ENCODE results near the gene BEST4. TPM values are rescaled to one million over a fixed set of nuclear protein-coding genes. Genes with fewer than 3 reads are reported as not detected.
A peak's percentile ranks its signal among the peaks of the same experiment; 100 is the strongest.

BEST4 gene
- total RNA-seq, 1 experiment from 2014 or later = 1.3 TPM

DNA sequence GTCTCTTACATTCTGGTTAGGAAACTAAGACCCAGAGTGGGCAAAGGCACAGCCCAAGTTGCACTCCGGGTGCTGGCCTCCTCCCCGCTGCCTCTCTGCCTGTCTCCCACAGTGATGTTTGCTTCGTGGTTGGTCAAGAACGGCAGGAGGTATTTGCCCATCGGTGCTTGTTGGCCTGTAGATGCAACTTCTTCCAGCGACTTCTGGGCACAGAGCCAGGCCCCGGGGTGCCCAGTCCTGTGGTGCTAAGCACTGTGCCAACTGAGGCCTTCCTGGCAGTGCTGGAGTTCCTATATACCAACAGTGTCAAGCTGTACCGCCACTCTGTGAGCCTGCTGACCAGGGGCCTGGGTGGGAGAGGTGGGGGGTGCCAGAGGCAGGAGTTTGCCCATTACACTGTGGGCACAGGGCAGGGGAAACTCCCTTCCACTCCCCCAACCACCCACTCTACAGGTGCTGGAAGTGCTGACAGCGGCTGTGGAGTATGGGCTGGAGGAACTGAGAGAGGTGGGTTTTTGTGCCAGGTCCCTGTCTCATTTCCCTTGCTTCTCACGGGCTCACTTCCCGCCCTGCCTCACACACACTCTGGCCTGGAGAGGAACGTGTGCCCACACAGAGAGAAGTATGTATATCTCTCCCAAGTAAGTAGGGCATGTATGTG lies 22.3 kb upstream of the BEST4 start:
- H3K4me1 ChIP-seq (replicated peaks; ENCODE audit: insufficient read depth) = peaks cover 76% of the 10 kb centered on the region
- intact Hi-C loops (cut with micrococcal nuclease; ENCODE audit: unreplicated experiment) = no loop called here

DNA sequence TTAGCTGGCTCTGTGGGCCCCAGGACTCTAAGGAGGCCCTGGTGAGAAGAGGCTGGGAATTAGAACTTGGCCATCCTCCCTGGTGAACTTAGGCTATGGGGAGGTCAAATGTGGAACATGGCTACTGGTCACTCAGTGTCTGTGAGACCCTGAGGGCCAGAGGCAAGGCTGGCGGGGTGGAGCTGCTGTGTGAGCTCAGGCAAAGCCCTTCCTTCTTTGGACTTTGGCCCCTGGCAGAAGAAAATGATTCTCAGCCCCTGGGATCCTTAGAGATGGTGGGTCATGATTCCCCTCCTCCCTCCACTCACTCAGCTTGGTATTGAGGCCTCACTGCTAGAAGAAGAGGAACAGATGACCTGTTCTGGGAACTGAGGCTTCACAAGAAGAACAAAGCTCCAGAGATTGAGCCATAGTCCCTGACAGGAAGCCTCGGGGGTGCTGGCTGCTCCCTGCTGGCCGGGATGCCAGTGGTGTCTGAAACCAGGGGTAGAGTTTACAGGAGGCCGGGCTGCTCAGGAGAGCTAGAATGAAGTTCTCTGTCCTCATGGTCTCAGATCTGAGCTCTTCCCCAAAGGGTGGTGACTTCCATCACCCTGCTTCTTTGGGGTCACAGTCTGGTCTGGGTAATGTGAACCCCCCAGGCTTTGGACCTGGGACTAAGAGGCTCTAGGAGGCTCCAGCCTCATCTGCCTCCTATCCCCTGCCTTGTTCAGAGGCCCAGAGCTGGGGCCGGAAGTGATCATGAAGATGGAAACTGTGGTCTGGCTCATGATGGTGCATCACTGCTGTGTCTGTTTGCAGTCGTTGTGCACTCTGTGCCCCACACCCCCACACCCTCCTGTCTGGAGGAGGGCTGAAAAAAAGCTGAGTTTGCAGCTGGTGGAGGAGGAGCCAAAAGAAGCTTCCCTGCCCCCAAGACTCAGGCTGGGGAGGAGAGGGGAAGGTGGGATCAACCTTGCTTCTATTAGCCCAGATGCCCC lies 21.3 kb upstream of the BEST4 start:
- Histone ChIP-seq H3K4me1 (replicated peaks; ENCODE audit: insufficient read depth) (peaks cover 77% of the 10 kb centered on the region), H2AFZ (no peak overlapping the region), H3K9me3 (ENCODE audit: insufficient read depth, low read depth) (no peaks in the 10 kb centered on the region), H3K36me3 (ENCODE audit: low read depth) (peaks cover 10% of the 10 kb centered on the region; the same call in 1 of the 2 replicates), H4K20me1 (ENCODE audit: insufficient read depth) (no peaks in the 10 kb centered on the region), H3K4me2 (peak overlapping the region; percentile 70), H3K4me3 (no peak overlapping the region), H3K79me2 (ENCODE audit: low read depth) (peaks cover 16% of the 10 kb centered on the region; the same call in 1 of the 2 replicates), H3F3A (ENCODE audit: insufficient read depth, low read depth) (peaks cover 66% of the 10 kb centered on the region), H3K27ac (peak overlapping the region; percentile 98), H3K9me2 (ENCODE audit: insufficient read depth) (no peaks in the 10 kb centered on the region), H3K27me3 (ENCODE audit: insufficient read depth, low read depth) (no peaks in the 10 kb centered on the region)
- CTCF ChIA-PET = interaction anchor here (1.3 kb wide), 1 partner anchor 10 kb away, joined by 3 read pairs; no protein-coding TSS in a partner anchor
- TF ChIP-seq, protein P1, sequence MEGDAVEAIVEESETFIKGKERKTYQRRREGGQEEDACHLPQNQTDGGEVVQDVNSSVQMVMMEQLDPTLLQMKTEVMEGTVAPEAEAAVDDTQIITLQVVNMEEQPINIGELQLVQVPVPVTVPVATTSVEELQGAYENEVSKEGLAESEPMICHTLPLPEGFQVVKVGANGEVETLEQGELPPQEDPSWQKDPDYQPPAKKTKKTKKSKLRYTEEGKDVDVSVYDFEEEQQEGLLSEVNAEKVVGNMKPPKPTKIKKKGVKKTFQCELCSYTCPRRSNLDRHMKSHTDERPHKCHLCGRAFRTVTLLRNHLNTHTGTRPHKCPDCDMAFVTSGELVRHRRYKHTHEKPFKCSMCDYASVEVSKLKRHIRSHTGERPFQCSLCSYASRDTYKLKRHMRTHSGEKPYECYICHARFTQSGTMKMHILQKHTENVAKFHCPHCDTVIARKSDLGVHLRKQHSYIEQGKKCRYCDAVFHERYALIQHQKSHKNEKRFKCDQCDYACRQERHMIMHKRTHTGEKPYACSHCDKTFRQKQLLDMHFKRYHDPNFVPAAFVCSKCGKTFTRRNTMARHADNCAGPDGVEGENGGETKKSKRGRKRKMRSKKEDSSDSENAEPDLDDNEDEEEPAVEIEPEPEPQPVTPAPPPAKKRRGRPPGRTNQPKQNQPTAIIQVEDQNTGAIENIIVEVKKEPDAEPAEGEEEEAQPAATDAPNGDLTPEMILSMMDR (conservative IDR thresholded peaks at IDR 0.05) = no peak
- no peak for TF ChIP-seq EZH2 (IDR thresholded peaks at IDR 0.05; ENCODE audit: low read depth)
- intact Hi-C loops (cut with micrococcal nuclease; ENCODE audit: unreplicated experiment) = loop anchor here (10.0 kb wide), 3 partner anchors 74 to 776 kb away; partner anchors contain the start of genes KIF2C, NASP, RNU5D-1 and SLC6A9
- POLR2A ChIA-PET (ENCODE audit: unreplicated experiment) = interaction anchor here (0.5 to 1.1 kb wide), 3 partner anchors 9 to 774 kb away, joined by 3 to 7 read pairs (median 5); no protein-coding TSS in a partner anchor
- BruUV-seq (replicated peaks) = no TSS peak
- DNase-seq = no peak

More for the DNA sequence above, 22.3 kb upstream of the BEST4 start:
- H3K9me3 ChIP-seq (ENCODE audit: insufficient read depth, low read depth) = no peaks in the 10 kb centered on the region
- H3K36me3 ChIP-seq (ENCODE audit: low read depth) = peaks cover 7% of the 10 kb centered on the region; the same call in 1 of the 2 replicates
- no peak overlapping the region for H2AFZ ChIP-seq
- BruUV-seq (replicated peaks) = no TSS peak
- H3K4me2 ChIP-seq = no peak overlapping the region
- no peak overlapping the region; the same call in 1 of the 2 replicates for H3K27ac ChIP-seq
- peaks cover 6% of the 10 kb centered on the region; the same call in 1 of the 2 replicates for H3K79me2 ChIP-seq (ENCODE audit: low read depth)
- no peak for TF ChIP-seq EZH2 (IDR thresholded peaks at IDR 0.05; ENCODE audit: low read depth)
- TF ChIP-seq, protein P1 (conservative IDR thresholded peaks at IDR 0.05) = no peak
- peak; percentile 48 to 54 for DNase-seq
- no peaks in the 10 kb centered on the region for H3K9me2 ChIP-seq (ENCODE audit: insufficient read depth)
- no peak overlapping the region for H3K4me3 ChIP-seq
- POLR2A ChIA-PET (ENCODE audit: unreplicated experiment) = no interaction called here
- CTCF ChIA-PET = no interaction called here
- no peaks in the 10 kb centered on the region for H4K20me1 ChIP-seq (ENCODE audit: insufficient read depth)
- H3F3A ChIP-seq (ENCODE audit: insufficient read depth, low read depth) = peaks cover 70% of the 10 kb centered on the region
- H3K27me3 ChIP-seq (ENCODE audit: insufficient read depth, low read depth) = no peaks in the 10 kb centered on the region

All from PC-9 (cell line).